Memory B cell (primary cell): Measurements from ENCODE around the gene SRSF11.

Experiments
- ATAC-seq: fragments of 150-1000 bp; cut with Tn5 transposase; 2 replicates; pipeline ENCODE4 v1.10.0; 2021; ENCODE audit warnings: low read depth, mild to moderate bottlenecking, moderate library complexity
- DNase-seq, 2 donors: peaks; one replicate each; pipeline ENCODE4 v3.0.0; 2022; ENCODE audit warnings: low spot score in 2 of 2
- H3K27ac Mint-ChIP-seq: one replicate; pipeline ENCODE4 v1.8.0; 2022; ENCODE audit warnings: mild to moderate bottlenecking, moderate library complexity, mixed read lengths
- H3K27me3 Mint-ChIP-seq: one replicate; pipeline ENCODE4 v1.8.0; 2022; ENCODE audit warnings: mixed read lengths
- H3K36me3 Mint-ChIP-seq: one replicate; pipeline ENCODE4 v1.8.0; 2022; ENCODE audit warnings: mild to moderate bottlenecking, mixed read lengths
- H3K4me1 Mint-ChIP-seq: one replicate; pipeline ENCODE4 v1.8.0; 2022; ENCODE audit warnings: mixed read lengths
- H3K4me3 Mint-ChIP-seq: one replicate; pipeline ENCODE4 v1.8.0; 2022; ENCODE audit warnings: mild to moderate bottlenecking, moderate library complexity, mixed read lengths
- H3K9me3 Mint-ChIP-seq: one replicate; pipeline ENCODE4 v1.8.0; 2022; ENCODE audit warnings: mixed read lengths

SRSF11 gene

GRCh38 chr1:70299472-70299871 lies 78.3 kb downstream of the SRSF11 start:
- Mint-ChIP-seq H3K9me3 (no peaks in the 10 kb centered on the region), H3K36me3 (peaks cover 30% of the 10 kb centered on the region), H3K27ac (peak overlapping the region; percentile 5), H3K27me3 (no peaks in the 10 kb centered on the region), H3K4me3 (no peak overlapping the region), H3K4me1 (peaks cover 6% of the 10 kb centered on the region)
- DNase-seq (no peak), ATAC-seq (no peak)
